Sigmoid colon (tissue), 7 donors: Measurements from ENCODE around the gene AASS. TPM values are rescaled to one million over a fixed set of nuclear protein-coding genes. Genes with fewer than 3 reads are reported as not detected.

Experiments
- DNase-seq: peaks from one replicate; pipeline ENCODE4 v3.0.0-alpha.2; 2019
- H3K27ac ChIP-seq, 4 donors: fragments of 200-600 bp; sonication (generic); one replicate each; pipeline ENCODE4 v1.5.1; 2016 to 2019; ENCODE audit warnings: mild to moderate bottlenecking in 1 of 4
- H3K27me3 ChIP-seq, 3 donors: fragments of 200-600 bp; sonication (generic); one replicate each; pipeline ENCODE4 v1.5.1; 2019; ENCODE audit warnings: mild to moderate bottlenecking in 1 of 3
- H3K36me3 ChIP-seq, 4 donors: fragments of 200-600 bp; sonication (generic); one replicate each; pipeline ENCODE4 v1.5.1; 2016 to 2019
- H3K4me1 ChIP-seq, 4 donors: fragments of 200-600 bp; sonication (generic); one replicate each; pipeline ENCODE4 v1.5.1; 2017 to 2019
- H3K4me3 ChIP-seq, 4 donors: fragments of 200-600 bp; sonication (generic); one replicate each; pipeline ENCODE4 v1.5.1; 2017 to 2019; ENCODE audit warnings: mild to moderate bottlenecking in 2 of 4, moderate library complexity in 1 of 4
- H3K9me3 ChIP-seq, 4 donors: fragments of 200-600 bp in 3 of 4; sonication (generic) in 3 of 4; one replicate each; pipeline versions ENCODE4 v1.5.1 to v1.6.1; 2013 to 2019
- CTCF ChIP-seq, 4 experiments: fragments of 450-650 bp in 3 of 4; fragments of 200-600 bp in 1 of 4; IDR thresholded peaks; one replicate each; pipeline ENCODE4 v1.5.1; 2016 to 2019; ENCODE audit warnings: antibody characterized with exemption in 4 of 4, mild to moderate bottlenecking in 3 of 4, moderate library complexity in 2 of 4
- EP300 ChIP-seq, 4 donors: sonication (generic); formaldehyde crosslinking; IDR thresholded peaks; one replicate each; pipeline ENCODE4 v1.6.1; 2017; ENCODE audit warnings: antibody characterized with exemption in 4 of 4
- POLR2A ChIP-seq, 2 donors: fragments of 450-650 bp; IDR thresholded peaks; one replicate each; pipeline ENCODE4 v1.6.1; 2016; ENCODE audit warnings: antibody characterized with exemption in 2 of 2, mild to moderate bottlenecking in 2 of 2, moderate library complexity in 2 of 2
- POLR2AphosphoS5 ChIP-seq, 4 donors: sonication (generic); formaldehyde crosslinking; IDR thresholded peaks; one replicate each; pipeline ENCODE4 v1.6.1; 2017; ENCODE audit warnings: antibody characterized with exemption in 4 of 4
- WGBS, 2 donors: extraction: QIAGEN DNeasy Blood & Tissue Kit; methylation state at CpG; one replicate each; pipeline ENCODE4 v1.1.7; 2013; 5-methylcytosine and 5-hydroxymethylcytosine counted together
- intact Hi-C: fragments of 100-400 bp; cut with DNase I; formaldehyde crosslinking; loops from one replicate; pipeline ENCODE4 v1.15.1; 2023
- polyA plus RNA-seq, 3 donors: library from polyadenylated mRNA; stranded (reverse); fragments of 200-250 nt; gene quantifications; one replicate each; pipeline ENCODE4 v1.2.3, GENCODE V29; 2013
- small RNA-seq, 3 donors: library from RNA; depleted of rRNA; stranded (forward); fragments of <200 nt; gene quantifications; one replicate each; pipeline ENCODE3, GENCODE V24; 2016
- total RNA-seq, 4 donors: library from RNA; depleted of rRNA; stranded (reverse); fragments of >200 nt; gene quantifications; one replicate each; pipeline ENCODE4 v1.1.0, GENCODE V29; 2016
- donor health status: healthy with polysubstance abuse.
- donor health status: Bipolar disorder and iron deficiency.
- donor health status: healthy.

AASS gene
- total and polyA plus RNA-seq, 7 donors: 0.92 to 40.0 (median 24.3) TPM

- WGBS, 2 donors: 74 to 86% methylated on average over 3 of the region's 3 CpGs
Observed at GRCh38 chr7:122038904-122039303, 105.1 kb downstream of the AASS start.

GRCh38 chr7:122038134-122038533, 105.9 kb downstream of the AASS start:
- H3K4me3 ChIP-seq: no peak overlapping the region
- no peaks in the 10 kb centered on the region for H3K27me3 ChIP-seq
- no peaks in the 10 kb centered on the region for H3K4me1 ChIP-seq
- TF ChIP-seq POLR2AphosphoS5 (IDR thresholded peaks at IDR 0.05) (no peak), EP300 (IDR thresholded peaks at IDR 0.05) (no peak), CTCF (IDR thresholded peaks at IDR 0.05) (no peak), POLR2A (IDR thresholded peaks at IDR 0.05) (no peak)
- WGBS, 2 donors: 83 to 84% methylated on average over 3 of the region's 3 CpGs
- no peak overlapping the region for H3K27ac ChIP-seq
- DNase-seq: no peak
- intact Hi-C loops: no loop called here
- no peaks in the 10 kb centered on the region for H3K9me3 ChIP-seq
- H3K36me3 ChIP-seq: no peaks in the 10 kb centered on the region

More at GRCh38 chr7:122038904-122039303, 105.1 kb downstream of the AASS start:
- H3K4me1 ChIP-seq: no peaks in the 10 kb centered on the region
- no peak for DNase-seq
- no peaks in the 10 kb centered on the region for H3K27me3 ChIP-seq
- no peak overlapping the region for H3K27ac ChIP-seq
- no peaks in the 10 kb centered on the region for H3K36me3 ChIP-seq
- intact Hi-C loops: no loop called here
- no peaks in the 10 kb centered on the region for H3K9me3 ChIP-seq
- TF ChIP-seq POLR2AphosphoS5 (IDR thresholded peaks at IDR 0.05) (no peak), CTCF (IDR thresholded peaks at IDR 0.05) (no peak), EP300 (IDR thresholded peaks at IDR 0.05) (no peak), POLR2A (IDR thresholded peaks at IDR 0.05) (no peak)
- no peak overlapping the region for H3K4me3 ChIP-seq

- Histone ChIP-seq H3K27ac (no peak overlapping the region), H3K27me3 (no peaks in the 10 kb centered on the region), H3K9me3 (no peaks in the 10 kb centered on the region), H3K4me1 (no peaks in the 10 kb centered on the region), H3K36me3 (no peaks in the 10 kb centered on the region), H3K4me3 (no peak overlapping the region)
- intact Hi-C loops: no loop called here
- no peak for DNase-seq
- TF ChIP-seq POLR2A (IDR thresholded peaks at IDR 0.05) (no peak), POLR2AphosphoS5 (IDR thresholded peaks at IDR 0.05) (no peak), EP300 (IDR thresholded peaks at IDR 0.05) (no peak), CTCF (IDR thresholded peaks at IDR 0.05) (no peak)
- 85 to 90% methylated on average over 1 of the region's 1 CpG for WGBS, 2 donors
Observed at GRCh38 chr7:122035876-122036275, 108.2 kb downstream of the AASS start.

GRCh38 chr7:122033641-122034040, 110.4 kb downstream of the AASS start:
- no peaks in the 10 kb centered on the region for H3K36me3 ChIP-seq
- no peak overlapping the region for H3K27ac ChIP-seq
- H3K27me3 ChIP-seq: no peaks in the 10 kb centered on the region
- no peak for DNase-seq
- 61 to 87% methylated on average over 1 of the region's 1 CpG for WGBS, 2 donors
- TF ChIP-seq POLR2AphosphoS5 (IDR thresholded peaks at IDR 0.05) (no peak), POLR2A (IDR thresholded peaks at IDR 0.05) (no peak), EP300 (IDR thresholded peaks at IDR 0.05) (no peak), CTCF (IDR thresholded peaks at IDR 0.05) (no peak)
- H3K9me3 ChIP-seq: no peaks in the 10 kb centered on the region
- H3K4me3 ChIP-seq: no peak overlapping the region
- intact Hi-C loops: no loop called here
- no peaks in the 10 kb centered on the region for H3K4me1 ChIP-seq

GRCh38 chr7:122027058-122027457, 117.0 kb downstream of the AASS start:
- H3K36me3 ChIP-seq: no peaks in the 10 kb centered on the region
- no peaks in the 10 kb centered on the region for H3K27me3 ChIP-seq
- H3K9me3 ChIP-seq: no peaks in the 10 kb centered on the region
- H3K27ac ChIP-seq: no peak overlapping the region
- no peaks in the 10 kb centered on the region for H3K4me1 ChIP-seq
- TF ChIP-seq POLR2AphosphoS5 (IDR thresholded peaks at IDR 0.05): no peak
- no peak for DNase-seq
- 90 to 91% methylated on average over 2 of the region's 2 CpGs for WGBS, 2 donors
- H3K4me3 ChIP-seq: no peak overlapping the region
- intact Hi-C loops: no loop called here

Small RNAs within 50 kb of the gene (small RNA-seq; reads per million reads assigned to genes)
- 0 reads per million in 3 donors for gene RNU7-154P

Other genes with a start within 250 kb of the AASS start
- gene FEZF1, start 160.5 kb upstream of the AASS start, total RNA-seq: not detected
- not detected for gene FEZF1, start 160.5 kb upstream of the AASS start, polyA plus RNA-seq